B cell (primary cell): Measurements from ENCODE around the gene TBC1D3B. TPM values are rescaled to one million over a fixed set of nuclear protein-coding genes. Genes with fewer than 3 reads are reported as not detected.
A peak's percentile ranks its signal among the peaks of the same experiment; 100 is the strongest.
"Not testable (repeated sequence)": the region's sequence is repeated elsewhere in the genome, so short reads cannot be mapped to it uniquely, and the experiment has no call there.

Experiments used
- ATAC-seq: fragments of 200-7000 bp; cut with Tn5 transposase; one replicate; pipeline ENCODE4 v1.10.0; 2021; ENCODE audit warnings: low read depth, mild to moderate bottlenecking, moderate number of reproducible peaks, moderate library complexity
- CTCF ChIA-PET: fragments of 350-600 bp; sonication (Branson Sonifier 250); formaldehyde crosslinking; loops from one replicate; lab custom pipeline; 2021; ENCODE audit warnings: antibody characterized with exemption, inconsistent platforms; lab: Charles Lee
- POLR2A ChIA-PET: fragments of 350-600 bp; sonication (Branson Sonifier 250); formaldehyde crosslinking; loops from one replicate; lab custom pipeline; 2021; ENCODE audit warnings: antibody characterized with exemption; lab: Charles Lee
- DNase-seq: peaks from one replicate; pipeline ENCODE4 v3.0.0; 2013
- H2AFZ ChIP-seq: 2 replicates; pipeline ENCODE4 v1.6.1; 2012; ENCODE audit warnings: mild to moderate bottlenecking, low read depth, low read length; ENCODE audit not compliant: insufficient read depth, poor library complexity, severe bottlenecking
- H3K27ac ChIP-seq, 2 donors: 1 replicate in 1 of 2; 2 replicates in 1 of 2; pipeline ENCODE4 v1.5.1; 2012 to 2013; ENCODE audit warnings: low read length in 2 of 2, mild to moderate bottlenecking in 2 of 2, moderate library complexity in 1 of 2
- H3K27me3 ChIP-seq, 4 experiments: fragments of 200-600 bp in 1 of 4; sonication (generic) in 1 of 4; replicated peaks in 1 of 4; 1 replicate in 2 of 4; 2 replicates in 2 of 4; pipeline versions ENCODE4 v1.6.1 to v1.7.0; 2013 to 2016; ENCODE audit warnings: low read length in 3 of 4, mild to moderate bottlenecking in 2 of 4, mixed read lengths in 1 of 4, moderate library complexity in 1 of 4; ENCODE audit not compliant: insufficient read depth in 4 of 4, control insufficient read depth in 3 of 4; ENCODE audit errors: control extremely low read depth in 1 of 4
- H3K36me3 ChIP-seq, 2 experiments: replicated peaks in 1 of 2; 1 replicate in 1 of 2; 2 replicates in 1 of 2; pipeline versions ENCODE4 v1.6.1 to v1.7.1; 2013; ENCODE audit warnings: low read length in 1 of 2; ENCODE audit not compliant: insufficient read depth in 2 of 2, control insufficient read depth in 1 of 2; ENCODE audit errors: control extremely low read depth in 1 of 2, extremely low read depth in 1 of 2
- H3K4me1 ChIP-seq, 2 donors: fragments of 200-600 bp in 1 of 2; sonication (generic) in 1 of 2; 1 replicate in 1 of 2; 2 replicates in 1 of 2; pipeline versions ENCODE4 v1.5.1 to v1.6.1; 2013 to 2017; ENCODE audit warnings: low read length in 2 of 2; ENCODE audit not compliant: control insufficient read depth in 2 of 2, insufficient read depth in 2 of 2
- H3K4me2 ChIP-seq: replicated peaks from 2 replicates; pipeline ENCODE3; 2012; ENCODE audit warnings: mild to moderate bottlenecking, low read depth, low read length; ENCODE audit not compliant: poor library complexity, severe bottlenecking
- H3K4me3 ChIP-seq, 5 experiments: fragments of 200-600 bp in 1 of 5; sonication (generic) in 1 of 5; 1 replicate in 3 of 5; 2 replicates in 2 of 5; pipeline versions ENCODE4 v1.5.1 to v1.7.0; 2011 to 2016; ENCODE audit warnings: low read length in 4 of 5, mild to moderate bottlenecking in 4 of 5, low read depth in 2 of 5, control low read depth in 1 of 5, moderate library complexity in 1 of 5; ENCODE audit not compliant: insufficient read depth in 1 of 5; ENCODE audit errors: control extremely low read depth in 1 of 5, extremely low read depth in 1 of 5
- H3K79me2 ChIP-seq: fragments of 200-600 bp; sonication (generic); one replicate; pipeline ENCODE4 v1.6.0; 2016; ENCODE audit warnings: low read length; ENCODE audit not compliant: control insufficient read depth, insufficient read depth
- H3K9ac ChIP-seq: fragments of 200-600 bp; sonication (generic); 2 replicates; pipeline ENCODE4 v1.6.1; 2017; ENCODE audit warnings: mild to moderate bottlenecking, low read length, moderate library complexity
- H3K9me3 ChIP-seq, 3 donors: one replicate each; pipeline versions ENCODE4 v1.6.1 to v1.7.1; 2013; ENCODE audit warnings: low read length in 2 of 3; ENCODE audit not compliant: control insufficient read depth in 2 of 3, insufficient read depth in 1 of 3; ENCODE audit errors: control extremely low read depth in 1 of 3
- H4K20me1 ChIP-seq: 2 replicates; pipeline ENCODE4 v1.6.0; 2012; ENCODE audit warnings: mild to moderate bottlenecking, low read length; ENCODE audit not compliant: insufficient read depth, control insufficient read depth, poor library complexity, severe bottlenecking
- H3K27ac Mint-ChIP-seq: one replicate; pipeline ENCODE4 v1.8.0; 2021; ENCODE audit warnings: mixed read lengths
- H3K27me3 Mint-ChIP-seq: one replicate; pipeline ENCODE4 v1.8.0; 2021; ENCODE audit warnings: mixed read lengths
- H3K4me1 Mint-ChIP-seq: one replicate; pipeline ENCODE4 v1.8.0; 2021; ENCODE audit warnings: mixed read lengths
- H3K4me3 Mint-ChIP-seq: one replicate; pipeline ENCODE4 v1.8.0; 2021; ENCODE audit warnings: mixed read lengths
- H3K9me3 Mint-ChIP-seq: one replicate; pipeline ENCODE4 v1.8.0; 2022; ENCODE audit warnings: mixed read lengths; ENCODE audit not compliant: insufficient read depth
- EZH2 ChIP-seq: IDR thresholded peaks from 2 replicates; pipeline ENCODE4 v1.6.1; 2012; ENCODE audit warnings: borderline replicate concordance, low read depth, mild to moderate bottlenecking, moderate library complexity, low read length; ENCODE audit not compliant: insufficient read depth, poor library complexity, severe bottlenecking
- WGBS: methylation state at CpG from one replicate; pipeline ENCODE4 v1.1.5; 2013; ENCODE audit warnings: missing lambda C conversion rate; ENCODE audit not compliant: insufficient coverage; 5-methylcytosine and 5-hydroxymethylcytosine counted together
- intact Hi-C: fragments of 100-400 bp; cut with micrococcal nuclease; formaldehyde crosslinking; loops from one replicate; pipeline ENCODE4 v1.10.0; 2022
- polyA plus RNA-seq: library from polyadenylated mRNA; depleted of rRNA; stranded (reverse); fragments of >200 nt; gene quantifications from 2 replicates; pipeline ENCODE4 v1.2.3, GENCODE V29; 2012
- total RNA-seq, 2 donors: library from RNA; stranded (reverse); fragments of 120-200 nt in 1 of 2; gene quantifications; 1 replicate in 1 of 2; 2 replicates in 1 of 2; pipeline versions ENCODE4 v1.2.3 to v1.2.4, GENCODE V29; 2013 to 2022
- TF ChIP-seq, protein P1 (sequence below): fragments of 200-600 bp; IDR thresholded peaks from one replicate; pipeline ENCODE4 v1.8.0; 2022; ENCODE audit warnings: antibody characterized with exemption, mild to moderate bottlenecking

The TBC1D3B gene
- total and polyA plus RNA-seq, 2 donors (not counting 1 experiment from before 2014, with no cell fraction given) = 3.2 to 17.3 TPM

DNA sequence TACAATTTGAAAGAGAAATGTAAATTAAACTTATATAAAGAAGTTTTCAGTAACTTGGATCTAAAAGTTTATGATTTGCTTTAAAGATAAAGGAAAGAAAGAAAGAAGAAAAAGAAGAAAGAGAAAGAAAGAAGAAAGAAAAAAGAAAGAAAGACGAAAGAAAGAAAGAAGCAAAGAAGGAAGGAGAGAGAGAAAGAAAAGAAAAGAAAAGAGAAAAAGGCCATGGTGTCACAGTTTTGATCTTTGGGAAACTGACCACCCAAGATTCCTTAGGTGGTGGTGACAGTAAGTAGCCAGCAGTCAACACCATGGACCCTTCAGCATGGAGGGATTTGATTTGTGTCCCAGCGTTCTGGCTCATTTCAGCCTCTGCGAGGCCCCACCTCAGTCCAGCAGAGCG, 24.7 kb upstream of the TBC1D3B start:
- H3K27ac ChIP-seq, intact Hi-C loops, ATAC-seq, POLR2A ChIA-PET, H3K9ac ChIP-seq, CTCF ChIA-PET, H2AFZ ChIP-seq, H3K27ac Mint-ChIP-seq, DNase-seq, H4K20me1 ChIP-seq, H3K4me3 Mint-ChIP-seq, H3K36me3 ChIP-seq, H3K9me3 ChIP-seq, H3K4me3 ChIP-seq, H3K4me2 ChIP-seq, H3K79me2 ChIP-seq, H3K9me3 Mint-ChIP-seq: not testable (repeated sequence)
- peaks cover 11% of the 10 kb centered on the region for H3K27me3 Mint-ChIP-seq
- H3K4me1 Mint-ChIP-seq = peaks cover 44% of the 10 kb centered on the region
- H3K27me3 ChIP-seq = peaks cover 0 to 40% (median 0%) of the 10 kb centered on the region in 4 experiments
- H3K4me1 ChIP-seq = peaks cover 65 to 70% of the 10 kb centered on the region in 2 donors
- WGBS = no CpG with 5 or more reads among the region's 4 CpGs

DNA sequence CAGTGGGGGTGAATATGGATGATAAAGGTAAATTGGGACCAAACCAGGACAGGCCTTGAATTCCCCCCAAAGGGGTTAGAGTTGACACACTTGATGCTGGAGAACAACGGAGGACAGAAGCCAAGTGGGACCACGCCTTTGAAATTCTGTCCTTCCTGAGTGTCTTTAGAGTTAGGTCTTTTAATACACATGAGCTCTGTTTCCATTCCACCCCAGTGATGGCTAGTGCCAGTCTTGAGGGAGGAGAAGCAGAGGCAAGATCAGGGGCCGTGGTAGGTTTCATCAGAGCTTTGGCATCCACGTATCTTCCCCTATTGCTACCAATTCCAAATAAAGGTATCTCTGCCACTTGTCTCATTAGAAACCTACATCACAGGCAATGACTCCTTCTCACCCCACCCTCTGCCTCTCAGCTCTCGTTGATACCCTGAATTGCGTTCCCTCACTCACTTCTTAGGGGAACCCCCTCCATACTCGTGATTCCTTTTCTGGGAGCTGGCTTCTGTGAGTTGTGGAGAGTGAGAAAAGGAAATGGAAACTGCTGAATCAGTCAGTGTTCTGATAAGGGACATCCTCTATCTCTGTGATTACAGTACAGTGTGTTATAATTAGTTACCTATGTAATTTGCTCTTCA, 22.5 kb upstream of the TBC1D3B start:
- intact Hi-C loops = no loop called here

More for the DNA sequence above, 22.5 kb upstream of the TBC1D3B start:
- no peaks in the 10 kb centered on the region for H3K36me3 ChIP-seq
- H3K4me3 ChIP-seq = no peak overlapping the region
- no peaks in the 10 kb centered on the region for H3K9me3 ChIP-seq
- H3K9me3 Mint-ChIP-seq = no peaks in the 10 kb centered on the region
- DNase-seq (peak; percentile 64), ATAC-seq (peak; percentile 39)
- peaks cover 0 to 31% (median 0%) of the 10 kb centered on the region in 4 experiments for H3K27me3 ChIP-seq
- peaks cover 6% of the 10 kb centered on the region for H3K27me3 Mint-ChIP-seq
- H3K27ac ChIP-seq = no peak overlapping the region
- H3K27ac Mint-ChIP-seq = no peak overlapping the region
- POLR2A ChIA-PET = no interaction called here
- no peaks in the 10 kb centered on the region for H3K79me2 ChIP-seq
- no peaks in the 10 kb centered on the region for H4K20me1 ChIP-seq
- no CpG with 5 or more reads among the region's 7 CpGs for WGBS
- peaks cover 45% of the 10 kb centered on the region for H3K4me1 Mint-ChIP-seq
- no peak overlapping the region for H3K9ac ChIP-seq
- peak overlapping the region; percentile 27 for H3K4me2 ChIP-seq
- no peak overlapping the region for H3K4me3 Mint-ChIP-seq
- CTCF ChIA-PET = no interaction called here
- TF ChIP-seq EZH2 = no peak
- TF ChIP-seq, protein P1, sequence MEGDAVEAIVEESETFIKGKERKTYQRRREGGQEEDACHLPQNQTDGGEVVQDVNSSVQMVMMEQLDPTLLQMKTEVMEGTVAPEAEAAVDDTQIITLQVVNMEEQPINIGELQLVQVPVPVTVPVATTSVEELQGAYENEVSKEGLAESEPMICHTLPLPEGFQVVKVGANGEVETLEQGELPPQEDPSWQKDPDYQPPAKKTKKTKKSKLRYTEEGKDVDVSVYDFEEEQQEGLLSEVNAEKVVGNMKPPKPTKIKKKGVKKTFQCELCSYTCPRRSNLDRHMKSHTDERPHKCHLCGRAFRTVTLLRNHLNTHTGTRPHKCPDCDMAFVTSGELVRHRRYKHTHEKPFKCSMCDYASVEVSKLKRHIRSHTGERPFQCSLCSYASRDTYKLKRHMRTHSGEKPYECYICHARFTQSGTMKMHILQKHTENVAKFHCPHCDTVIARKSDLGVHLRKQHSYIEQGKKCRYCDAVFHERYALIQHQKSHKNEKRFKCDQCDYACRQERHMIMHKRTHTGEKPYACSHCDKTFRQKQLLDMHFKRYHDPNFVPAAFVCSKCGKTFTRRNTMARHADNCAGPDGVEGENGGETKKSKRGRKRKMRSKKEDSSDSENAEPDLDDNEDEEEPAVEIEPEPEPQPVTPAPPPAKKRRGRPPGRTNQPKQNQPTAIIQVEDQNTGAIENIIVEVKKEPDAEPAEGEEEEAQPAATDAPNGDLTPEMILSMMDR = no peak
- peaks cover 63 to 66% of the 10 kb centered on the region in 2 donors for H3K4me1 ChIP-seq
- H2AFZ ChIP-seq = no peak overlapping the region
